HG03135 (cell line): ENCODE results near the gene WDR27.

Experiments
- ATAC-seq: cut with Tn5 transposase; IDR thresholded peaks from one replicate; pipeline ENCODE4 v1.9.1; 2021; ENCODE audit warnings: mild to moderate bottlenecking, moderate library complexity; ENCODE audit not compliant: unreplicated experiment

Gene WDR27

DNA sequence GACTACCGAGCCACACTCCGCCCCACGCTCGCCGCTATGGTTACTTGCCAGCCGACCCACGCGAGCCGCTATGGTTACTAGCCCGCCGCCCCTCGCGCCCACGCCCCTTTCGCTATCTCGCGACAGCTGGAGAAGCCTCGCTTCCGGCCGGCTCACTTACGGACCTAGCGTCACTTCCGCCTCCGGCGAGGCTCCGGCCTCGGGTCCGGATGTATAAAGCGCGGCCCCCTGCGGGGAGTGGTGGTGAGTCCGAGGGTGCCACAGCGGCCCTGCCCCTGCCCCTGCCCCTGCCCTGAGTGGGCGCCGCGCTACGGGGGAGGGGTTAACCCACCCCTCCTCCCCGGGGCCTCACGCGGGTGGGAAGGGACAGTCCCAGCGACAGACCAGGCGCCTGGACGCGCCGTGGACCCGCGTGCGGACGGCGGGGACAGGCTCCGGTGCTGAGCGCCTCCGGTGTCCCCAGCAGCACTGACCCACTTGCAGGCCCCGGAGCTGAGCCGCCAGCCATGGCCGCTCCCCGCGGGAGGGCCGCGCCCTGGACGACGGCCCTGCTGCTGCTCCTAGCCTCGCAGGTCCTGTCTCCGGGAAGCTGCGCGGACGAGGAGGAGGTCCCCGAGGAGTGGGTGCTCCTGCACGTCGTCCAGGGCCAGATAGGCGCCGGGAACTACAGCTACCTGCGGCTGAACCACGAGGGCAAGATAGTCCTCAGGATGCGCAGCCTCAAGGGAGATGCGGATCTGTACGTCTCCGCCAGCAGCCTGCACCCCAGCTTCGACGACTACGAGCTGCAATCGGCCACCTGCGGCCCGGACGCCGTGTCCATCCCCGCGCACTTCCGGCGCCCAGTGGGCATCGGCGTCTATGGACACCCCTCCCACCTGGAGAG lies at the start of gene WDR27, which contains the start of gene C6orf120:
TSS of gene WDR27 (minus strand) at position 76 of the 886 bp plus-strand sequence. CDS start 13,024 bp downstream, outside the sequence.
TSS of gene C6orf120 (plus strand) at position 173 of the 886 bp plus-strand sequence. CDS start at position 507, 334 bp downstream.
- ATAC-seq, result peak; percentile 96

GRCh38 chr6:169746556-169746955 lies 44.7 kb upstream of the WDR27 start:
- no peak for ATAC-seq

DNA sequence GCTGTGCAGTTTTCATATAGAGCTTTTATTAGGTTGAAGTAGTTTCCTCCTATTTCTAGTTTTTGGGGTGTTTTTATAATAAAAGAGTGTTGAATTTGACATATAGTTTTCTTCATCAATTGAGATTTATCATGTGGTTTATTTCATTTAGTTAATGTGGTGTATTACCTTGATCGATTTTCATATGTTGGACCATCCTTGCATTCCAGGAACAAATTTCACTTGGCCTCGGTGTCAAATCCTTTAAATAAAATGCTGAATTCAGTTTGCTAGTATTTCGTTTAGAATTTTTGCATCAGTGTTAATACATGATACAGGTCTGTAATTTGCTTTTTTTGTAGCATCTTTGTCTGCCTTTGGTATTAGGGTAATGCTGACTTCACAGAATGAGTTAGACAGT lies 43.6 kb upstream of the WDR27 start:
- no peak for ATAC-seq

DNA sequence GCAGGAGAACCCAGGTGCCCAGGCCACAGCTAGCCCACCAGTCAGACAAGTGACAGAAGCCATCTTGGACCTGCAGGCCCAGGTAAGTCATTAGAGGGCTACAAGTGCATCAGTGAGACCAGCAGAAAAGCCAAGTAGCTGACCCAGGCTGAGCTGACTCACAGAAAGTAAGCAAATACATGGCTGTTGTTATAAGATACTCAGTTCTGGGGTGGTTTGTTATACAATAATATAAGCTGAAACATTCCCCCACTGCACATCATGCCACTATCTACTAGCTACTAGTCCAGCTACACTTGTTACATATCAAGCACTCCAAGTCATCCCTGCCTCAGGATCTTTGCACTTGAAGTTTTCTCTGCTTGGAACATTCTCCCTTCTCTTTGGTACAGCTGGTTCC lies 39.5 kb upstream of the WDR27 start:
- no peak for ATAC-seq

- ATAC-seq, result no peak
These were observed 37.2 kb upstream of the WDR27 start for GRCh38 chr6:169738976-169739529.

DNA sequence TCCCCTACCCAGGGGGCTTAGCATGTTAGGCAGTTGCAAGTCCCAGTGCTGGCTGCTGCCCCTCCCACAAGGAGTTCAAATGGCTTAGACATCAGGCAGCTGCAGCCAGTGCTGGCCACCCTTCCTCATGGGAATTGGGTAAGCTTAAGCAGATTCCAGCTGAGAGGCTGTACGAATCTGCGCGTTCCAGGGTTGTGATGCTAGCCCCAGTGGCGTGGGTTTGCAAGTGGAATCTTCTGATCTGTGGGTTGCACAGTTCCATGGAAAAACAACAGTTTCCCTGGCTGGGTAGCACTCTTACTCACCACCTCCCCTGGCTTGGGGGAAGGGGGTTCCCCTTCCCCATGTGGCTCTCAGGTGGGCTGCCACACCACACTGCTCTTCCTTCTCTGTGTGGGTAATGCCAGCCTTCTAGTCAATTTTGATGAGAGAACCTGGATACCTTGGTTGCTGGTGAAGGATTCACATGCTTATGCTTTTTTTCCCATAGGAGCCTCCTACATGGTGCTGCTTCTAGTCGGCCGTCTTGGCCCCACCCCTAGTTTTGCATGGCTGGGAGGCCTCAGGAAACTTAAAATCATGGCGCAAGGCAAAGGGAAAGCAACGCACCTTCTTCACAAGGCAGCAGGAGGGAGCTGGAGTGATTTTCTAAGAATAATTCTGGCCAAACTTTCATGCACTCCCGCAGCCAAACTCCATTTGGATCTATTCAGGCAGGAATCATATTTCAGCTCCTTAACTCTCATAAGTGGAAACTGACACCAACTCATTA lies 36.6 kb upstream of the WDR27 start:
- no peak for ATAC-seq

- no peak for ATAC-seq
These were observed 28.1 kb upstream of the WDR27 start for GRCh38 chr6:169729961-169730360.

DNA sequence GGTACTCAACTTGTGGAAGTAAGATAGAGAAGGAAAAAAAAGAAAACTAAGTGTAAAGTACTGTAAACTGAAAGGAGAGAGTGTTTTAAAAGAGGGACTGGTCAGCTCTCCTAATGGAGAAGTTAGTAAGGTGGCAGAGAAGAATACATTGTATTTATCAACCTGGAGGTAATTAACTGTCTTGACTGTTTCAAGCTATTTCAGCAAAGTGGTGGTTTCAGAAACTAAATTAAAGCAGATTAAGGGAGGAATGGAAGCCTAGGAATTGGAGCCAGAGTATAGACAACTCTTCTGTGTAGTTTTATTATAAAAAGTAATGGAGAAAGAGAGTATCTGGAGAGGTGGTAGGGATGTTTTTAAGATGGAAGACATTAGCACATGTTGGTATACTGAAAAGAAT lies 25.1 kb upstream of the WDR27 start:
- no peak for ATAC-seq

DNA sequence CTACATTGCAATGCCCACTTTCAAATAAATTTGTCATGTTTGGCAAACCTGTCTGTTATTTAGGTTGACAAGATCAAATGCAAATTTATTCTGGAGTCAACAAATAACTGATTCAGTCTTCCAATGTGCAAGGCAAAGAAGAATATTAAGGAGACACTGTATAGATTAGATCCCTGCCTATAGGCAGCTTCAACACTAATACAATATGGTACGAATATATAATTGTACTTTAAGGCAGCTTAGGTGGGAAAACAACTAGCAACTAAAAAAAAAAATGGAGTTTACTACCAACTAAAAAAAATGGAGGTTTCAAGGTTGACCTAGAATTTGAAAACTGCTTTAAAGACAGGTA lies 24.2 kb upstream of the WDR27 start:
- no peak for ATAC-seq

DNA sequence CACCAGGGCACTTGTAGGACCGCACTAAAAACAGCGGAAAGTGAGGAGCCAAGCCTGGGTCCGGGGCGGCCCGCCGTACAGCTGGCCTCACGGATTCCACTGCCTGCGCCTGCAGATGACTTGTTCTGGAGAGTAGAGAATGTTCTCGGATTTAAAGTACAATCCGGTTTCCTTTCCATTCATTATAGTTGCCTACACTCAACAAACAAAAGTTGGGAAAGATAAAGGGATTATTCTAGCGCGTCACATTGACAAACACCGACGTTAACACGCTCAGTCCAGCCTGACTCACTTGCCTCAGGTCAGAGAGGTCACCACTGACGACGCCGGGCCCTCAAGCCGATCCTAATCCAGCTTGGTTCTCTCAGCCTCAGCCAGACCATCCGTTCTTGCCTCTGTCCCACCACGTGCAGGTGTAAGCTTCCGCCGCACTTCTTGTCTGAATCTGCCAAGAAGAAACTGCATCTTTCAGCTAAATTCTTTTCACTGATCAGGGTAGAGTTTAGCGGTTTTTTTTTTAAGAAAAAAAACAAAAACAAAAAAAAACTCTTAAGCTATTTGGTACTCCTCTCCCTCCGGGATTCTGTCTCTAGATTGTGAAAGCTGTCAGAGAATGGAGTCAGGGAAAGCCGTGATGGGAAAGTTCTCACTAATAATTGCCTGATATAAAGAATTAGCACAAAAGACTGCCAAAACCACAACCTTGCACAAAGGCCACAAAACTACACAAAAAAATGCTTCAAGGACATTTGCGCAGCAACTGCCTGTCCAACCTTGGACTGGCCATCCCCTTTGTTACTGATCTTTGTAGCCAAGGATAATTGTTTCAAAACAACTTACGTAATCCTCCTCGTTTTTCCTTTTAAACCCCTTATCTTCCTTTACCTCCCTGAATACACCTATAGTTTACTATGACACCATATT lies 23.6 kb upstream of the WDR27 start:
- no peak for ATAC-seq

GRCh38 chr6:169724494-169725124 lies 22.8 kb upstream of the WDR27 start, which contains the start of gene PHF10:
PHF10 (minus strand) TSS chr6:169724500; CDS start chr6:169723931, 569 bp downstream.
- peak; percentile 36 for ATAC-seq

- peak; percentile 42 for ATAC-seq
These were observed 22.2 kb upstream of the WDR27 start for GRCh38 chr6:169723991-169724493.

GRCh38 chr6:169723200-169723909 lies 21.5 kb upstream of the WDR27 start:
- peak; percentile 42 for ATAC-seq

- ATAC-seq, result no peak
These were observed 20.8 kb upstream of the WDR27 start for GRCh38 chr6:169722362-169723199.

- ATAC-seq, result no peak
These were observed 18.5 kb upstream of the WDR27 start for GRCh38 chr6:169720207-169720855.

DNA sequence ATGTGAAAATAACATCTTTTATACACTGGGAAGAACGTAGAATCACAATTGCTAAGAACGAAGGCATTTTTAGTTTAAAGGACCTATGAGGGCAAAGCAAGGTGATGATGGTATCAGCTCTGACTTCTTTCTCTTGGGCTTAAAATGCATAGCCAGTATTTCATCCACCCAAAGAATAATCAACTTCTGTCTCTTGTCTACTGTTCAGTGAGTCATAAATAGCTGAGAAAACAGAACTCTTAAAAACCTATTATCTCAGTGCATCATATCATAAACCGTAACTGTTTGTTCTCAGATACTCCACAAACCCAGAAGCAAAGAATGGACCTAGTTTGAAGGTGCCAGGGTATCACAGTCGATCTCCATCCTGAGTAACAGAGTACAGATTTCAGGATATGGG lies 17.3 kb upstream of the WDR27 start:
- no peak for ATAC-seq

DNA sequence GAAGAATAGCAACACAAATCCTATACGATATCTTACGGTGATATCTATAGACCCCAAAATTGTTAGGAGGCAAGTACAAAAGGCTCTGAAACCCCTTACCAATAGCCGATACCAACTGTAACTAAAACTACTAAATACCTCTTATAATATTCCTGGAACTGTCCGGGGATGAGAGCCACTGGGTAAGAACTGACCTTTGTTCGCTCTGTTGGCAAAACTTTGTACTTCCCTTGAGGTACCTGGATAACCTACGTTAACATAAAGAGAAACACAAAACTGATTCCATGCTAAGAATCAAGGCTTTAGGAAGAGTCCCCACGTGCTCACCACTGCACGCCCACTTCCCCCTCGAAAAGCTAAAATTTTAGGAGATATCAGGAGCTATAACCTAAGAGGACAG lies 12.8 kb upstream of the WDR27 start:
- no peak for ATAC-seq

- ATAC-seq, result no peak
These were observed 12.3 kb upstream of the WDR27 start for GRCh38 chr6:169714178-169714577.
